IgD-negative memory B cell (primary cell): ENCODE data around the gene LRP1-AS. TPM values are rescaled to one million over a fixed set of nuclear protein-coding genes. Genes with fewer than 3 reads are reported as not detected.

ENCODE experiments used
- H3K27ac Mint-ChIP-seq, 3 donors: one replicate each; pipeline ENCODE4 v1.8.0; 2020 to 2022; ENCODE audit warnings: mild to moderate bottlenecking in 3 of 3, mixed read lengths in 3 of 3, moderate library complexity in 1 of 3
- H3K27me3 Mint-ChIP-seq: one replicate; pipeline ENCODE4 v1.8.0; 2021; ENCODE audit warnings: mixed read lengths
- H3K36me3 Mint-ChIP-seq: one replicate; pipeline ENCODE4 v1.8.0; 2020; ENCODE audit warnings: mild to moderate bottlenecking, mixed read lengths
- H3K4me1 Mint-ChIP-seq, 3 donors: one replicate each; pipeline ENCODE4 v1.8.0; 2020 to 2022; ENCODE audit warnings: mixed read lengths in 3 of 3, mild to moderate bottlenecking in 1 of 3
- H3K4me3 Mint-ChIP-seq, 4 donors: one replicate each; pipeline ENCODE4 v1.8.0; 2020 to 2022; ENCODE audit warnings: mild to moderate bottlenecking in 4 of 4, mixed read lengths in 4 of 4, moderate library complexity in 3 of 4
- H3K9me3 Mint-ChIP-seq, 3 donors: one replicate each; pipeline ENCODE4 v1.8.0; 2020 to 2021; ENCODE audit warnings: mixed read lengths in 3 of 3, mild to moderate bottlenecking in 1 of 3
- polyA plus RNA-seq: library from polyadenylated mRNA; unstranded; fragments of 300-500 nt; fragmentation: Illumina TruSeq; gene quantifications from one replicate; pipeline ENCODE4 v1.2.3, GENCODE V29; 2021

Gene LRP1-AS
- polyA plus RNA-seq, 1 donor from 2014 or later = not detected

DNA sequence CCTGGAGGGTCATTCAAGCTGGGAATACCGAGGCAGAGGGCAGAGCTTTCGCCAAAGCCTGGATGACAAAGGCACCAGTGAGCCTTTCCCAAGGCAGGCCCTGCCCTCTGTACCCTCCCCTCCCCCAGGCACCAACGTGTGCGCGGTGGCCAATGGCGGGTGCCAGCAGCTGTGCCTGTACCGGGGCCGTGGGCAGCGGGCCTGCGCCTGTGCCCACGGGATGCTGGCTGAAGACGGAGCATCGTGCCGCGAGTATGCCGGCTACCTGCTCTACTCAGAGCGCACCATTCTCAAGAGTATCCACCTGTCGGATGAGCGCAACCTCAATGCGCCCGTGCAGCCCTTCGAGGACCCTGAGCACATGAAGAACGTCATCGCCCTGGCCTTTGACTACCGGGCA lies 38.0 kb upstream of the LRP1-AS start:
- no peaks in the 10 kb centered on the region for H3K9me3 Mint-ChIP-seq
- no peak overlapping the region for H3K27ac Mint-ChIP-seq
- peaks cover 1 to 5% (median 2%) of the 10 kb centered on the region in 3 donors for H3K4me1 Mint-ChIP-seq
- no peaks in the 10 kb centered on the region for H3K27me3 Mint-ChIP-seq
- H3K36me3 Mint-ChIP-seq = peaks cover 2% of the 10 kb centered on the region
- H3K4me3 Mint-ChIP-seq = no peak overlapping the region

DNA sequence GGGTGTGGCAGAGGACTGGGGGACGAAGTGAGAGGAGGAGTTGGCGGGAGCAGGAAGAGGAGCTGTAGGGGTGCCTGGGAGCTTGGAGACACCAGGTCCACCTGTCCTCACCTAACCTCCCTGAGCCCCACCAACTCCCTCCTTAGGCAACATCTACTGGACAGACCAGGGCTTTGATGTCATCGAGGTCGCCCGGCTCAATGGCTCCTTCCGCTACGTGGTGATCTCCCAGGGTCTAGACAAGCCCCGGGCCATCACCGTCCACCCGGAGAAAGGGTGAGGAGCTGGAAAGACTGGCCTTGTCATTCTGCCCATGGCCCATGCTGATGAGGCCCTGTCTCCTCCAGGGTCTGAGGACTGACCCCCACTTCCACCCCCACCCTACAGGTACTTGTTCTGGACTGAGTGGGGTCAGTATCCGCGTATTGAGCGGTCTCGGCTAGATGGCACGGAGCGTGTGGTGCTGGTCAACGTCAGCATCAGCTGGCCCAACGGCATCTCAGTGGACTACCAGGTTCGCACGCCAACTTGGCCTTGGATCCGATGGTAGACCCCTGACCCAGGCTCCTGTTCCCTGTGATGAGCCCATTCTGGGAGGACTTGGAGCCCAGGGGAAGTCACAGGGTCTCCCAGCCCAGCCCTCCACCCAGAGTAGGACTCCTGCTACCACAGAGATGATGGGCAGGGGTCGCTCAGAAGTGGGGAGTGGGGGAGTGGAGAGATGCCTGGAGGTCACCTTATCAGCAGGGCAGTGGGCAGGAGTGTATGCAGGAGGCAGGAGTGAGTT lies 36.7 kb upstream of the LRP1-AS start:
- H3K36me3 Mint-ChIP-seq = peaks cover 2% of the 10 kb centered on the region
- no peak overlapping the region for H3K27ac Mint-ChIP-seq
- no peak overlapping the region for H3K4me3 Mint-ChIP-seq
- H3K4me1 Mint-ChIP-seq = peaks cover 1 to 5% (median 2%) of the 10 kb centered on the region in 3 donors
- no peaks in the 10 kb centered on the region for H3K27me3 Mint-ChIP-seq
- H3K9me3 Mint-ChIP-seq = no peaks in the 10 kb centered on the region

DNA sequence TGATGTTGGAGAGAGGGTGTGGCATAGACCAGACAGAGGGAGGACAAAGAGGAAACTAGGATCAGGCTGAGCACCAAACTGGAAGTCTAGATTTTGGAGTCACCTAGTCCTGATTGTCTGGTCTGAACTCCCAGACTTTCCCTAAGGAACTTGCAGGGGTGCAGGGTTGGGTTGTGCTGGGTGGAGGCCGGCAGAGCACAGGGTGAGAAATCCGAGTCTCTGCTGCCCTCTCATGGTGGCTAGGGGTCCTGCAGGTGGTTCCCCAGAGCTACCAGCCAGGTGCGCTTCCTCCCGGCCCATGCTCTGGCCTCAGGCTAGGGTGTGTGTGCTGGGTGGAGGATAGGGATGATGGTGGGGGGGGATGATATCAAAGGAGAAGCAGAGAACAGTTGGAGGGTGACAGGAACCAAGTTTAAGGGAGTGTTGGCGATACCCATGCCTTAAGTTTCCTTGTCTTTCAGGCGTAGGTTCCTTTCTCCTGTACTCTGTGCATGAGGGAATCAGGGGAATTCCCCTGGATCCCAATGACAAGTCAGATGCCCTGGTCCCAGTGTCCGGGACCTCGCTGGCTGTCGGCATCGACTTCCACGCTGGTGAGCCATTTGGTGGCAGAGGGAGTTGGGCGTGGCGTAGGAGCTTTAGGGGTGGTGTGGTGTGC lies 35.6 kb upstream of the LRP1-AS start:
- no peaks in the 10 kb centered on the region for H3K9me3 Mint-ChIP-seq
- peaks cover 4 to 5% (median 4%) of the 10 kb centered on the region in 3 donors for H3K4me1 Mint-ChIP-seq
- H3K4me3 Mint-ChIP-seq = no peak overlapping the region
- peaks cover 2% of the 10 kb centered on the region for H3K36me3 Mint-ChIP-seq
- H3K27me3 Mint-ChIP-seq = no peaks in the 10 kb centered on the region
- peak overlapping the region in 1 of 3 donors; percentile 16 for H3K27ac Mint-ChIP-seq

DNA sequence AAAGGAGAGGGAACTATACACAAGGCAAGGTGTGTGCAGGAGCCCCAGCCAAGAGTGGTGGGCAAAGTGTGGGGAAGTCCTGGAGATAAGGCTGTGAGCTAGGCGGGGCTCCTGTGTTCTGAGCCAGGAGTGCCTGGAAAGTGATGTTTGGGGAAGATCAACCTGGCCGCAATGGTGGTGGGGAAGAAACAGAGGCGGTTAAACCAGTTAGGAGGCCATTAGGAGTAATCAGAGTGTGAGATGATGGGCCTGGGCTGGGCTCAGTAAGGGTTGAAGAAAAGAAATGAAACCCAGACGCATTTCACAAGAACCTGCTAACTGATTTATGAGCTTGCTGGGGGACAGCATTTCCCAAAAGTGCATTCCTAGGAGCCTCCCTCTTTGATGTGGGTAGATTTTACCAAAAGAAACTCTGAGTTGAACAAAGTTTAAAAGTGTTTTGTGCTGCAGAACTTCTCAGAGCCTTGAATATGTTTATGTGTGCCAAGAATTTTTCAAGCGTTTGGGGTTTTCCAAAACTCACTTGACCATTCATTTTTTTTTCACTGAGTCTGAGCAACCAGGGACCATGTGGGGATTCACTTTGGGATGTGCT lies 34.2 kb upstream of the LRP1-AS start:
- Mint-ChIP-seq H3K9me3 (no peaks in the 10 kb centered on the region), H3K36me3 (peaks cover 2% of the 10 kb centered on the region)

DNA sequence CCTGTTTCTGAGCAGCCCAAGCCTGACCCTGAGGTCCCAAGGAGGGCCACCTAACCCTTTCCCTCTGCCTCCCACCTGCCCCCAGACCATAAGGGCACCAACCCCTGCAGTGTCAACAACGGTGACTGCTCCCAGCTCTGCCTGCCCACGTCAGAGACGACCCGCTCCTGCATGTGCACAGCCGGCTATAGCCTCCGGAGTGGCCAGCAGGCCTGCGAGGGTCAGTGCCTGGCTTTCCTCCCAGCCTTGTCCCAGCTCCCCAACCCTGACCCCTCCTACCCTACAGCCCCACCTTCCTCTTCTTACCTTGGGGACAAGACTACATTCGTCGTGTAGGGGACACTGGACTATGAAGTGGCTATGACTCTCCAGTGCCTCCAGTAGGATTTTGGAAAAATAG lies 33.7 kb upstream of the LRP1-AS start:
- Mint-ChIP-seq H3K9me3 (no peaks in the 10 kb centered on the region), H3K27ac (peak overlapping the region in 1 of 3 donors; percentile 38), H3K4me3 (no peak overlapping the region), H3K36me3 (peaks cover 2% of the 10 kb centered on the region), H3K4me1 (peaks cover 4 to 5% (median 4%) of the 10 kb centered on the region in 3 donors), H3K27me3 (peaks cover 3% of the 10 kb centered on the region)

More for the DNA sequence above, 34.2 kb upstream of the LRP1-AS start:
- Mint-ChIP-seq H3K27me3 (no peaks in the 10 kb centered on the region), H3K27ac (peak overlapping the region in 1 of 3 donors; percentile 38), H3K4me3 (no peak overlapping the region), H3K4me1 (peaks cover 4 to 5% (median 4%) of the 10 kb centered on the region in 3 donors)

DNA sequence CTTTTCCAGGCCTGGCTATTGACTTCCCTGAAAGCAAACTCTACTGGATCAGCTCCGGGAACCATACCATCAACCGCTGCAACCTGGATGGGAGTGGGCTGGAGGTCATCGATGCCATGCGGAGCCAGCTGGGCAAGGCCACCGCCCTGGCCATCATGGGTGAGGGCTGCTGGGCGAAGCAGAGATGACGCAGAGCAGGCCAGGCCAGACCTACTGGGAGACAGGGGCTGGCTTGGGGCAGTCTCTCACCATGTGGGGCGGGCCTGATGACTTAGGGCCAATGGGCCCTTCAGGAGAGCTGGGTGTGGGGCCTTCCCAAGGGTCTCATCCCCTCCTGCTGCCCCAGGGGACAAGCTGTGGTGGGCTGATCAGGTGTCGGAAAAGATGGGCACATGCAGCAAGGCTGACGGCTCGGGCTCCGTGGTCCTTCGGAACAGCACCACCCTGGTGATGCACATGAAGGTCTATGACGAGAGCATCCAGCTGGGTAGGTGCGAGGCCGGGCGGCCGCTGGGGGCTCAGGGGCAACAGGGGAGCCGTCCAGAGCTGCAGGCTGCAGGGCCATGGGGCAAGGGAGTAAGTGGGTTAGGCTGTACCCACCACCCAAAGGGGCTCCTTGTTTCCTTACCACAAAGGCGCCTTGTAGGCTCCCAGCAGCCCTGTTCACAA lies 33.0 kb upstream of the LRP1-AS start:
- Mint-ChIP-seq H3K36me3 (peaks cover 2% of the 10 kb centered on the region), H3K4me3 (no peak overlapping the region), H3K27me3 (peaks cover 3% of the 10 kb centered on the region), H3K27ac (peak overlapping the region in 1 of 3 donors; percentile 59), H3K4me1 (peaks cover 4 to 5% (median 4%) of the 10 kb centered on the region in 3 donors), H3K9me3 (no peaks in the 10 kb centered on the region)

DNA sequence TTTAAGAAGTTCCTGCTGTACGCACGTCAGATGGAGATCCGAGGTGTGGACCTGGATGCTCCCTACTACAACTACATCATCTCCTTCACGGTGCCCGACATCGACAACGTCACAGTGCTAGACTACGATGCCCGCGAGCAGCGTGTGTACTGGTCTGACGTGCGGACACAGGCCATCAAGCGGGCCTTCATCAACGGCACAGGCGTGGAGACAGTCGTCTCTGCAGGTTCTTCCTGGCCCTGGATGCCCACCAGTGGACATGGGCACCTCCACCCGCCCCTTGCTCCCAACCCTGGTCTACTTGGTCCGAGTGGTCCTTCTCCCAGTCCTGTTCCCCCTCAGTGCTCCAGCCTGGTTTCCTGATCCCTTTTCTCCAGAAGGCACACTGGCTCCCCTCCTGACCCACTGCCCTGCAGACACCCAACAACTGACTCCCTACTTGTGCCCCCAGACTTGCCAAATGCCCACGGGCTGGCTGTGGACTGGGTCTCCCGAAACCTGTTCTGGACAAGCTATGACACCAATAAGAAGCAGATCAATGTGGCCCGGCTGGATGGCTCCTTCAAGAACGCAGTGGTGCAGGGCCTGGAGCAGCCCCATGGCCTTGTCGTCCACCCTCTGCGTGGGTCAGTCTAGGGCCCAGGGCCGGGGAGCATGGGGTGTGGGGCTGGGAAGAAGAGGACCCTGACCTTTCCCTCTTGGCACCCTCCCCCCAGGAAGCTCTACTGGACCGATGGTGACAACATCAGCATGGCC lies 32.1 kb upstream of the LRP1-AS start:
- H3K4me3 Mint-ChIP-seq = no peak overlapping the region
- H3K4me1 Mint-ChIP-seq = peaks cover 4 to 5% (median 4%) of the 10 kb centered on the region in 3 donors
- H3K27me3 Mint-ChIP-seq = peaks cover 3% of the 10 kb centered on the region
- peak overlapping the region in 1 of 3 donors; percentile 19 for H3K27ac Mint-ChIP-seq
- peaks cover 2% of the 10 kb centered on the region for H3K36me3 Mint-ChIP-seq
- H3K9me3 Mint-ChIP-seq = no peaks in the 10 kb centered on the region

DNA sequence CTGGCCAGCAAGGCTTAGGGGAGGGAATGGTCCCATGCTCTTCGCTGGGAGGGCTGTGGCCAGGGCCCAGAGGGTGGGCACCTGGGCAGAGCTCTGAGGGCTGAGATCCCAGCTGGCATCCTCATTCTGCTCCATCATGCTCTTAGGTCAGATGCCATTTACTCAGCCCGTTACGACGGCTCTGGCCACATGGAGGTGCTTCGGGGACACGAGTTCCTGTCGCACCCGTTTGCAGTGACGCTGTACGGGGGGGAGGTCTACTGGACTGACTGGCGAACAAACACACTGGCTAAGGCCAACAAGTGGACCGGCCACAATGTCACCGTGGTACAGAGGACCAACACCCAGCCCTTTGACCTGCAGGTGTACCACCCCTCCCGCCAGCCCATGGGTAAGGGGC lies 30.8 kb upstream of the LRP1-AS start:
- no peaks in the 10 kb centered on the region for H3K36me3 Mint-ChIP-seq
- peaks cover 3% of the 10 kb centered on the region for H3K27me3 Mint-ChIP-seq
- no peaks in the 10 kb centered on the region for H3K9me3 Mint-ChIP-seq
- no peak overlapping the region for H3K27ac Mint-ChIP-seq
- peaks cover 4% of the 10 kb centered on the region in 3 donors for H3K4me1 Mint-ChIP-seq
- peak overlapping the region in 1 of 4 donors; percentile 33 for H3K4me3 Mint-ChIP-seq

DNA sequence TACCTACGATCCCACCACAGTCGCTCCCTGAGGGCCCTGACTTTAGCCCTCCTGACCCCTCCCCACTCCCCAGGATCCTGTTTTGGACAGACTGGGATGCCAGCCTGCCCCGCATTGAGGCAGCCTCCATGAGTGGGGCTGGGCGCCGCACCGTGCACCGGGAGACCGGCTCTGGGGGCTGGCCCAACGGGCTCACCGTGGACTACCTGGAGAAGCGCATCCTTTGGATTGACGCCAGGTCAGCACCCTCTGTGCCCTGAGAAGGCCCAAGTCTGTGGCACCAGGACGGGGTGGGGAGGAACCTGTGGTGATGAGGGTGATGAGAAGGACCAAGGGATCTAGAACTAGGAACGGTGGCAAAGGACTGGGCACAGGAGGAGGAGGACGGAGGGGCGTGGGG lies 29.9 kb upstream of the LRP1-AS start:
- Mint-ChIP-seq H3K4me3 (no peak overlapping the region), H3K4me1 (peaks cover 0 to 2% (median 2%) of the 10 kb centered on the region in 3 donors), H3K27ac (no peak overlapping the region), H3K27me3 (peaks cover 3% of the 10 kb centered on the region), H3K36me3 (no peaks in the 10 kb centered on the region), H3K9me3 (no peaks in the 10 kb centered on the region)

DNA sequence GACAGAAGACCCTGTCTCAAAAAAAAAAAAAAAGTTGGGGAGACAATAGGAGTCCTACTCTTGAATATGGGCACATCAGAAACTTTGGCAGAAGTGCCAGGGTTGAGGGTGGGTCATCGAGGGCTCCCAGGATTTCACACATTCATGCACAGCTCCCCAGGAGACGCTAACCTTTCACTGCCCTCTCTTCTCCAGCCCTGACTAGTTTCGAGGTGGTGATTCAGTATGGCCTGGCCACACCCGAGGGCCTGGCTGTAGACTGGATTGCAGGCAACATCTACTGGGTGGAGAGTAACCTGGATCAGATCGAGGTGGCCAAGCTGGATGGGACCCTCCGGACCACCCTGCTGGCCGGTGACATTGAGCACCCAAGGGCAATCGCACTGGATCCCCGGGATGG lies 29.4 kb upstream of the LRP1-AS start:
- H3K27ac Mint-ChIP-seq = peak overlapping the region in 1 of 3 donors; percentile 83
- H3K27me3 Mint-ChIP-seq = peaks cover 3% of the 10 kb centered on the region
- no peaks in the 10 kb centered on the region for H3K36me3 Mint-ChIP-seq
- peaks cover 0 to 2% (median 2%) of the 10 kb centered on the region in 3 donors for H3K4me1 Mint-ChIP-seq
- no peaks in the 10 kb centered on the region for H3K9me3 Mint-ChIP-seq
- H3K4me3 Mint-ChIP-seq = no peak overlapping the region

DNA sequence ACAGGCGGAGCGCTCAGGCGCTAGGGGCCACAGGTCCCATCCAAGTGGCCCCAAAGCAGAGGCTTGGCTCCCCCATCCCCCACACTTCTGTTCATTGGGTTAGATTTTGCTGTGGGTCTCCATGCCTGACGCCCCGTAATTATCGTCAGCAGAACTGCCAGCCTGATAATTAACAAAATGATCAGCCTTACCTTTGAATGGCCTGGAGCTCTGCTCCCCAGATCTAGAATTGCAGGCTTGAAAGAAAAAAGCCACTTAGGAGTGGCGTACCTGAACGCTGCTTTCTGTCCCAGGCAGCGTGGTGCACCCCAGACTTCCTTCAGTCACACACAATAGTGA lies 28.7 kb upstream of the LRP1-AS start:
- peak overlapping the region in 1 of 3 donors; percentile 83 for H3K27ac Mint-ChIP-seq

DNA sequence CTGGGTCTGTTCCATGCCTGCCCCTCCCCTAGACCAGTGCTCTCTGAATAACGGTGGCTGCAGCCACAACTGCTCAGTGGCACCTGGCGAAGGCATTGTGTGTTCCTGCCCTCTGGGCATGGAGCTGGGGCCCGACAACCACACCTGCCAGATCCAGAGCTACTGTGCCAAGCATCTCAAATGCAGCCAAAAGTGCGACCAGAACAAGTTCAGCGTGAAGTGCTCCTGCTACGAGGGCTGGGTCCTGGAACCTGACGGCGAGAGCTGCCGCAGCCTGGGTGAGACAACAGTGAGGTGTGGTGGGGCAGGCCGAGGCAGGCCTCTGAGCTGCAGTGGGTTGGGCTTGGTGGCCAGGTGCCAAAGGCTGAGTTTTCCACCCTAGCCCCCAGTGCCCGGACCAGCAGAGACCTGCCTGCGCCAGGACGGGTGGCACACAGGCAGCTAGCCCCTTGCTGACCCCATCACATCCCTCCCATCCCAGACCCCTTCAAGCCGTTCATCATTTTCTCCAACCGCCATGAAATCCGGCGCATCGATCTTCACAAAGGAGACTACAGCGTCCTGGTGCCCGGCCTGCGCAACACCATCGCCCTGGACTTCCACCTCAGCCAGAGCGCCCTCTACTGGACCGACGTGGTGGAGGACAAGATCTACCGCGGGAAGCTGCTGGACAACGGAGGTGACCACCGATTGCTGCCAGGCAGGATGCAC lies 28.2 kb upstream of the LRP1-AS start:
- H3K36me3 Mint-ChIP-seq = peaks cover 2% of the 10 kb centered on the region

More for the DNA sequence above, 28.7 kb upstream of the LRP1-AS start:
- H3K9me3 Mint-ChIP-seq = peaks cover 0 to 2% (median 0%) of the 10 kb centered on the region in 3 donors
- H3K36me3 Mint-ChIP-seq = no peaks in the 10 kb centered on the region
- peaks cover 0 to 2% (median 2%) of the 10 kb centered on the region in 3 donors for H3K4me1 Mint-ChIP-seq
- no peak overlapping the region for H3K4me3 Mint-ChIP-seq
- H3K27me3 Mint-ChIP-seq = peaks cover 3% of the 10 kb centered on the region

DNA sequence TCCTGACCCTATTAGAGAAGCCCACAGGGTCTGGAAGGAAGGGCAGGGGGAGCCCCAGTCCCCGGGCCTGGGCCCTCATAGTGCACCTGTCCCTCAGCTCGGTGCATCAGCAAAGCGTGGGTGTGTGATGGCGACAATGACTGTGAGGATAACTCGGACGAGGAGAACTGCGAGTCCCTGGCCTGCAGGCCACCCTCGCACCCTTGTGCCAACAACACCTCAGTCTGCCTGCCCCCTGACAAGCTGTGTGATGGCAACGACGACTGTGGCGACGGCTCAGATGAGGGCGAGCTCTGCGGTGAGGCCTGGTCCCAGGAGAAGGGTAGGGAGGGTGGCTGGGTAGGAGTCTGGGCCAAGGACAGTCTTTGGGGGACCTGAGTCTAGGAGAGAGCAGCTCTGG lies 26.3 kb upstream of the LRP1-AS start:
- Mint-ChIP-seq H3K4me1 (peaks cover 0 to 3% (median 2%) of the 10 kb centered on the region in 3 donors), H3K36me3 (peaks cover 2% of the 10 kb centered on the region), H3K27ac (no peak overlapping the region), H3K4me3 (no peak overlapping the region), H3K27me3 (peaks cover 3% of the 10 kb centered on the region), H3K9me3 (peaks cover 0 to 2% (median 0%) of the 10 kb centered on the region in 3 donors)

More for the DNA sequence above, 28.2 kb upstream of the LRP1-AS start:
- H3K9me3 Mint-ChIP-seq = peaks cover 0 to 2% (median 0%) of the 10 kb centered on the region in 3 donors
- H3K27ac Mint-ChIP-seq = peak overlapping the region in 2 of 3 donors; percentile 67 to 83
- H3K4me1 Mint-ChIP-seq = peaks cover 0 to 3% (median 2%) of the 10 kb centered on the region in 3 donors
- H3K27me3 Mint-ChIP-seq = peaks cover 3% of the 10 kb centered on the region
- no peak overlapping the region for H3K4me3 Mint-ChIP-seq

DNA sequence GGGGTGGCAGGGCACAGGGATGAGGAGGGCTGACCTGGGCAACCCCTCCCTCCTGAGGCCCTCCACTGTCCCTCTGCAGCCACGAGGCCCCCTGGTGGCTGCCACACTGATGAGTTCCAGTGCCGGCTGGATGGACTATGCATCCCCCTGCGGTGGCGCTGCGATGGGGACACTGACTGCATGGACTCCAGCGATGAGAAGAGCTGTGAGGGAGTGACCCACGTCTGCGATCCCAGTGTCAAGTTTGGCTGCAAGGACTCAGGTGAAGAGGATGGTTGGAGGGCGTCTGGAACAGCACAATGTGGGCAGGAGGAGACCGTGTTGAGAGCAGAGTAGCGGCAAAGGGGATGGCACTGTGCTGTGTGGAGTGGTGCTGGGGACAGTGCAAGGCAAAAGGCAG lies 25.7 kb upstream of the LRP1-AS start:
- Mint-ChIP-seq H3K9me3 (peaks cover 0 to 2% (median 0%) of the 10 kb centered on the region in 3 donors), H3K36me3 (peaks cover 2% of the 10 kb centered on the region), H3K27ac (peak overlapping the region in 2 of 3 donors; percentile 13 to 75)

More for the DNA sequence above, 25.7 kb upstream of the LRP1-AS start:
- H3K4me3 Mint-ChIP-seq = no peak overlapping the region
- H3K27me3 Mint-ChIP-seq = peaks cover 3% of the 10 kb centered on the region
- peaks cover 0 to 2% (median under 1%) of the 10 kb centered on the region in 3 donors for H3K4me1 Mint-ChIP-seq
